Measurements from ENCODE around the gene PSME2. TPM values are rescaled to one million over a fixed set of nuclear protein-coding genes. Genes with fewer than 3 reads are reported as not detected.

The PSME2 gene
- total RNA-seq, 1 experiment from 2014 or later = 188 TPM

GRCh38 chr14:24110060-24110459 is 36.4 kb downstream of the PSME2 start:
- Histone ChIP-seq H3K36me3 (ENCODE audit: control insufficient read depth, insufficient read depth, low read length) (no peaks in the 10 kb centered on the region; the same call in 1 of the 2 replicates), H3K9me3 (ENCODE audit: control insufficient read depth, insufficient read depth, low read depth, low read length) (no peaks in the 10 kb centered on the region), H3K27me3 (ENCODE audit: control insufficient read depth, insufficient read depth, low read length) (no peaks in the 10 kb centered on the region), H3K27ac (ENCODE audit: low read length) (no peak overlapping the region), H3K4me3 (ENCODE audit: low read depth in 2 of 2, low read length in 2 of 2) (no peak overlapping the region), H3K4me1 (ENCODE audit: control insufficient read depth, insufficient read depth, low read length) (no peaks in the 10 kb centered on the region)
- in situ Hi-C loops (cut with HindIII; ENCODE audit: low pct_unique_long_range_greater_than_20kb, low sequenced_read_pairs) = no loop called here
- BruUV-seq (replicated peaks) = no TSS peak
- no peak for TF ChIP-seq SIN3A (IDR thresholded peaks at IDR 0.05; ENCODE audit: borderline replicate concordance, insufficient read depth, low read depth, low read length)
- no peak for TF ChIP-seq REST (IDR thresholded peaks at IDR 0.05; ENCODE audit: insufficient read depth in 1 of 2, low read depth in 2 of 2, low read length in 1 of 2)
- TF ChIP-seq CTCF (IDR thresholded peaks at IDR 0.05) = no peak
- no peak for TF ChIP-seq POLR2AphosphoS5 (IDR thresholded peaks at IDR 0.05; ENCODE audit: low read depth, low read length)
- no peak for TF ChIP-seq TCF7L2 (IDR thresholded peaks at IDR 0.05; ENCODE audit: low read depth, low read length)
- intact Hi-C loops (cut with micrococcal nuclease; ENCODE audit: unreplicated experiment) = no loop called here
- DNase-seq (ENCODE audit: low read depth, low spot score) = no peak
- no peak for ATAC-seq
- CTCF ChIA-PET = interaction anchor here (0.5 to 0.7 kb wide), 3 partner anchors 41 to 161 kb away, joined by 4 to 15 read pairs (median 10); no protein-coding TSS in a partner anchor
- POLR2A ChIA-PET = interaction anchor here (0.5 kb wide), 1 partner anchor 41 kb away, joined by 9 read pairs; no protein-coding TSS in a partner anchor

GRCh38 chr14:24108336-24108874 is 38.0 kb downstream of the PSME2 start:
- H3K4me3 ChIP-seq (ENCODE audit: low read depth in 2 of 2, low read length in 2 of 2) = no peak overlapping the region
- no peaks in the 10 kb centered on the region for H3K9me3 ChIP-seq (ENCODE audit: control insufficient read depth, insufficient read depth, low read depth, low read length)
- no peak overlapping the region for H3K27ac ChIP-seq (ENCODE audit: low read length)
- POLR2A ChIA-PET = no interaction called here
- CTCF ChIA-PET = interaction anchor here (0.7 to 2.5 kb wide), 7 partner anchors 11 to 57 kb away, joined by 3 to 37 read pairs (median 5); partner anchors contain the start of genes CARMIL3, PCK2 and PSME2
- ATAC-seq (peak; percentile 33; the same call in 1 of the 2 replicates), DNase-seq (ENCODE audit: low read depth, low spot score) (no peak)
- in situ Hi-C loops (cut with HindIII; ENCODE audit: low pct_unique_long_range_greater_than_20kb, low sequenced_read_pairs) (no loop called here), intact Hi-C loops (cut with micrococcal nuclease; ENCODE audit: unreplicated experiment) (loop anchor here (2.0 kb wide), 1 partner anchor 50 kb away; no protein-coding TSS in a partner anchor)
- BruUV-seq (replicated peaks) = no TSS peak
- no peak for TF ChIP-seq TCF7L2 (IDR thresholded peaks at IDR 0.05; ENCODE audit: low read depth, low read length)
- no peak for TF ChIP-seq POLR2AphosphoS5 (IDR thresholded peaks at IDR 0.05; ENCODE audit: low read depth, low read length)
- TF ChIP-seq REST (IDR thresholded peaks at IDR 0.05; ENCODE audit: insufficient read depth in 1 of 2, low read depth in 2 of 2, low read length in 1 of 2) = no peak
- TF ChIP-seq CTCF (IDR thresholded peaks at IDR 0.05) = no peak
- no peak for TF ChIP-seq SIN3A (IDR thresholded peaks at IDR 0.05; ENCODE audit: borderline replicate concordance, insufficient read depth, low read depth, low read length)
- H3K4me1 ChIP-seq (ENCODE audit: control insufficient read depth, insufficient read depth, low read length) = no peaks in the 10 kb centered on the region
- no peaks in the 10 kb centered on the region; the same call in 1 of the 2 replicates for H3K36me3 ChIP-seq (ENCODE audit: control insufficient read depth, insufficient read depth, low read length)
- H3K27me3 ChIP-seq (ENCODE audit: control insufficient read depth, insufficient read depth, low read length) = no peaks in the 10 kb centered on the region
